Tibial nerve (tissue), 4 donors: ENCODE data around the gene BLID. TPM values are rescaled to one million over a fixed set of nuclear protein-coding genes. Genes with fewer than 3 reads are reported as not detected.

Experiments used
- DNase-seq, 2 donors: peaks; one replicate each; pipeline ENCODE4 v3.0.0-alpha.2; 2019; ENCODE audit warnings: low spot score in 2 of 2
- H3K27ac ChIP-seq, 4 donors: fragments of 200-600 bp; sonication (generic) in 3 of 4; one replicate each; pipeline ENCODE4 v1.5.1; 2017 to 2019; ENCODE audit warnings: mild to moderate bottlenecking in 1 of 4
- H3K27me3 ChIP-seq, 2 donors: fragments of 200-600 bp; sonication (generic) in 1 of 2; one replicate each; pipeline versions ENCODE4 v1.5.1 to v1.6.0; 2017 to 2019
- H3K36me3 ChIP-seq, 3 donors: fragments of 200-600 bp; sonication (generic); one replicate each; pipeline ENCODE4 v1.5.1; 2018 to 2019
- H3K4me1 ChIP-seq, 4 donors: fragments of 200-600 bp; sonication (generic) in 3 of 4; one replicate each; pipeline ENCODE4 v1.5.1; 2017 to 2019
- H3K4me3 ChIP-seq, 4 donors: fragments of 200-600 bp; sonication (generic) in 3 of 4; one replicate each; pipeline ENCODE4 v1.5.1; 2017 to 2019; ENCODE audit warnings: mild to moderate bottlenecking in 1 of 4, moderate library complexity in 1 of 4
- H3K9me3 ChIP-seq, 4 donors: fragments of 200-600 bp; sonication (generic) in 3 of 4; one replicate each; pipeline ENCODE4 v1.5.1; 2017 to 2019
- EP300 ChIP-seq, 2 donors: sonication (generic); formaldehyde crosslinking; IDR thresholded peaks; one replicate each; pipeline ENCODE4 v1.6.1; 2017; ENCODE audit warnings: antibody characterized with exemption in 2 of 2, mild to moderate bottlenecking in 1 of 2
- POLR2A ChIP-seq, 2 donors: fragments of 450-650 bp; IDR thresholded peaks; one replicate each; pipeline ENCODE4 v1.6.1; 2017; ENCODE audit warnings: antibody characterized with exemption in 2 of 2, mild to moderate bottlenecking in 2 of 2, moderate library complexity in 2 of 2
- WGBS, 2 donors: methylation state at CpG; one replicate each; pipeline ENCODE4 v1.1.5; 2018; 5-methylcytosine and 5-hydroxymethylcytosine counted together
- total RNA-seq, 4 donors: library from RNA; depleted of rRNA; stranded (reverse); fragments of >200 nt; gene quantifications; one replicate each; pipeline ENCODE4 v1.1.0, GENCODE V29; 2016
- TF ChIP-seq, protein P1 (sequence below), 5 experiments: fragments of 200-600 bp in 3 of 5; fragments of 450-650 bp in 2 of 5; sonication (generic) in 3 of 5; IDR thresholded peaks; one replicate each; pipeline ENCODE4 v1.5.1; 2016 to 2019; ENCODE audit warnings: antibody characterized with exemption in 5 of 5, mild to moderate bottlenecking in 3 of 5, moderate library complexity in 2 of 5

Gene BLID
- total RNA-seq, 4 donors from 2014 or later, result 1.7 to 7.0 (median 4.8) TPM

DNA sequence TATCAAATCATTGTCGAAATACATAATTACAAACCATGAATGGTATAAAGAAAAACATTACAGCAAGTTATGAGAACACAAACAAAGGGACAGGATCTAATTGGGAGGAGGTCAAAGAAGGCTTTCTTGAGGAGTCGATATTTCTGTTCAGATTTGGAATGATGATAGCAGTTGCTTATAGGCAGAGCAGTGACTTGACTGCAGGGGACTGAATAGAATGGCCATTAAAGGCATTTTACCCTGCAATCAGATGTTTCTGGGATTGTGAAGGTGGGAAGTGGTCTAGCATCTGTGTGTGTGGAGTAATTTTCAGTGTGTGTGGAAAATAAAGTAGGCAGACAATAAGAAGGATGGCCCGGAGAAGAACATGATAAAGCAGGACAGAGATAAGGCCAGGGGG is 41.0 kb downstream of the BLID start:
- WGBS, 2 donors, result 63 to 66% methylated on average over 3 of the region's 3 CpGs
- Histone ChIP-seq H3K9me3 (no peaks in the 10 kb centered on the region), H3K36me3 (no peaks in the 10 kb centered on the region), H3K4me3 (no peak overlapping the region), H3K27ac (no peak overlapping the region), H3K27me3 (no peaks in the 10 kb centered on the region), H3K4me1 (peaks cover 0 to 23% (median 3%) of the 10 kb centered on the region in 4 donors)
- no peak for DNase-seq
- TF ChIP-seq EP300 (IDR thresholded peaks at IDR 0.05) (no peak), POLR2A (IDR thresholded peaks at IDR 0.05) (no peak)
- TF ChIP-seq, protein P1, sequence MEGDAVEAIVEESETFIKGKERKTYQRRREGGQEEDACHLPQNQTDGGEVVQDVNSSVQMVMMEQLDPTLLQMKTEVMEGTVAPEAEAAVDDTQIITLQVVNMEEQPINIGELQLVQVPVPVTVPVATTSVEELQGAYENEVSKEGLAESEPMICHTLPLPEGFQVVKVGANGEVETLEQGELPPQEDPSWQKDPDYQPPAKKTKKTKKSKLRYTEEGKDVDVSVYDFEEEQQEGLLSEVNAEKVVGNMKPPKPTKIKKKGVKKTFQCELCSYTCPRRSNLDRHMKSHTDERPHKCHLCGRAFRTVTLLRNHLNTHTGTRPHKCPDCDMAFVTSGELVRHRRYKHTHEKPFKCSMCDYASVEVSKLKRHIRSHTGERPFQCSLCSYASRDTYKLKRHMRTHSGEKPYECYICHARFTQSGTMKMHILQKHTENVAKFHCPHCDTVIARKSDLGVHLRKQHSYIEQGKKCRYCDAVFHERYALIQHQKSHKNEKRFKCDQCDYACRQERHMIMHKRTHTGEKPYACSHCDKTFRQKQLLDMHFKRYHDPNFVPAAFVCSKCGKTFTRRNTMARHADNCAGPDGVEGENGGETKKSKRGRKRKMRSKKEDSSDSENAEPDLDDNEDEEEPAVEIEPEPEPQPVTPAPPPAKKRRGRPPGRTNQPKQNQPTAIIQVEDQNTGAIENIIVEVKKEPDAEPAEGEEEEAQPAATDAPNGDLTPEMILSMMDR (IDR thresholded peaks at IDR 0.05), result no peak

DNA sequence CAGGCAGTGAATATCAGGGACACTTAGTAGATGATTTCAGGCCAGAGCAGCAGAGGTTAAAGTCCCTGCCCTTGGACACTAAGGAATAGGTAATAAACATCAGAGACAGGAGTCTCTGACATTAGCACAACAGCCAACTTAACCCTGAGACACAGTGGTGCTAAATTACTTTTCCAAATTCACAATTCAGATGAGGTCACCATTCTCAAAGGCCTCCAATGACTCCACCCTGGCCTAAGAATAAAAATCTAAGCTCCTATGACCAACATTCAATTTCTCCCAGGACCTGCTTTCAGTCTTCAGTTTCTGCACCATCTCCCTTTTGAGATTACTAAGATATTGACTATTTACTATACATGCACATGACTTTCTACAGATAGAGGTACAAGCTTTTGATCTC is 42.0 kb downstream of the BLID start:
- TF ChIP-seq EP300 (IDR thresholded peaks at IDR 0.05) (no peak), POLR2A (IDR thresholded peaks at IDR 0.05) (no peak)
- TF ChIP-seq, protein P1 (IDR thresholded peaks at IDR 0.05), result no peak
- H3K4me1 ChIP-seq, result peaks cover 0 to 32% (median 7%) of the 10 kb centered on the region in 4 donors
- H3K9me3 ChIP-seq, result no peaks in the 10 kb centered on the region
- H3K27ac ChIP-seq, result no peak overlapping the region
- no peaks in the 10 kb centered on the region for H3K36me3 ChIP-seq
- DNase-seq, result no peak
- no peak overlapping the region for H3K4me3 ChIP-seq
- H3K27me3 ChIP-seq, result no peaks in the 10 kb centered on the region

DNA sequence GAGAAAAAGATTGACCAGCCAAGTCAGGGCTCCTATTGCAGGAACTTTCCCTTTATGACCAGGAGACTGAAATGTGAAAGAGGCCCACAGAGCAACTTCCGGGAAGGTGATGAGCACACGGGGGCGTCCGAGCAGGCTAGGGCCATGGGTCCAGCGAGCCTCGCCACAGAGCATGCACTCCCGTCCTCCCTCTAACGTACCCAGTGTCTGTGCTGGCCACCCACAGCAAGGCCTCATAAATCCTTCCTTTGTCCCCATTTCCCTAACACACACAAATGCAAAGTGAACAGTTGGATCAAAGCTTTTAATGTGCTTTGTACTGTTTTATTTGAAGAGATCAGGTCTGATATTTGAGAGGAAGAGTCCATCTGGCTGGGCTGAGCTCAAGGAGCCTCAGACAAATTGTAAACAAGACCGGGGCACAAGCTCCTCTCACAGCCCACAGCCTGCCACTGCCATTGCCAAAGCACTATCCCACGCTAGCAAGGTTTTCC is 44.3 kb downstream of the BLID start:
- H3K27ac ChIP-seq, result peak overlapping the region; percentile 37 to 80 (median 76)
- H3K4me1 ChIP-seq, result peaks cover 0 to 47% (median 8%) of the 10 kb centered on the region in 4 donors
- TF ChIP-seq, protein P1 (IDR thresholded peaks at IDR 0.05), result no peak
- TF ChIP-seq EP300 (IDR thresholded peaks at IDR 0.05) (no peak), POLR2A (IDR thresholded peaks at IDR 0.05) (no peak)
- H3K4me3 ChIP-seq, result no peak overlapping the region
- no peaks in the 10 kb centered on the region for H3K36me3 ChIP-seq
- DNase-seq, result no peak
- no peaks in the 10 kb centered on the region for H3K27me3 ChIP-seq
- H3K9me3 ChIP-seq, result no peaks in the 10 kb centered on the region
- 43 to 47% methylated on average over 10 of the region's 10 CpGs for WGBS, 2 donors

DNA sequence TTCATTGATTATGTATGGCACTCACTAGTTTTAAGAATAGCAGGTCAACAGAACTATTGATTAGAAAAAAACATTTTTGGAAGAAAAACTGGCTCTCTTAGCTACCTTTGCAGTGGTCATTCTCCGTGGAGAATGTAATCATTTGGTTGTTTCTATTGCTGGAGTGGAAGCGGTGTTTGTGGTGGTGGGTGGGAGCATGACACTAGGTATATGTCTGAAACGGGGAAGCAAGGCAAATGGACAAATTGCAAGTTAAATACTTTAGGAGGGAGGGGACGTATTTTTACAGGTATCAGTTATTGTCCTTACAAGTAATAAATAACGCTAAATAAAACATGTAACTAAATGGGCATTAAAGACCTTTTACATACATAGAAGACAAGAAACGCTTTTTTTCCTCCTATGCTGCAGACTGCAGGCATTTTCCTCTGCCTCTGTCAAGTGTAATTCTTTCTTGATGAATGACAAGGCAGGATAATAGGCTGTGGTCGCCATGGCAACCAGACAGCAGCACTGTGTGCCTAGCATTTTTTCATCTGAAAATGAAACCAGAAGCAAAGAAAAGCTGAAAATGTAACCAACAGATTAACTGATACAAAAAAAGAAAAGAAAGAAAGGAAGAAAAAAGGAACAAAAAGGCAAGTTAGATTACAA is 46.2 kb downstream of the BLID start:
- Histone ChIP-seq H3K4me1 (peaks cover 0 to 47% (median 8%) of the 10 kb centered on the region in 4 donors), H3K27ac (peak overlapping the region; percentile 46 to 80 (median 76)), H3K9me3 (peaks cover 0 to 6% (median 0%) of the 10 kb centered on the region in 4 donors), H3K27me3 (no peaks in the 10 kb centered on the region), H3K36me3 (peaks cover 0 to 6% (median 0%) of the 10 kb centered on the region in 3 donors), H3K4me3 (no peak overlapping the region)
- WGBS, 2 donors, result 25 to 33% methylated on average over 7 of the region's 7 CpGs
- no peak for TF ChIP-seq POLR2A (IDR thresholded peaks at IDR 0.05)
- TF ChIP-seq EP300 (IDR thresholded peaks at IDR 0.05), result peak in 1 of 2 donors; percentile 58
- TF ChIP-seq, protein P1 (IDR thresholded peaks at IDR 0.05), result no peak
- DNase-seq, result peak; percentile 65 to 72

DNA sequence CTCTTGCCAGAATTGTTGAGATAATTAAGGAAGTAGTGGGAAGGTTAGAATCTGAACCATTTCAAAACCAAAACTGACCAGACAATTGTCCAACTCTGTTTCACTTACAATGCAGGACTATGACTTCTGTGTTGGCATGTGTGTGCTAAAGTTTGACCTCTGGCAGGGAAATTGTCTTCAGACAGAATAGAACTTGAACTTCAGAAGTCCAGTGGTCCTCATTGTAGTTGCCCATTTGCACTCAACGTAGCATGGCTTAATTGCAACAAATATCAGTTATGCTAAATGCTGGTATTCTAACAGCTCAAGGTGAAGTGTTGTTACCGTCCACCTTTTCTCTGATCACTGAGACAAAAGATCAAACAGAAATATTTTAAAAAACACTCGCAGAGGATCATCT is 47.2 kb downstream of the BLID start:
- no peak for DNase-seq
- Histone ChIP-seq H3K4me3 (no peak overlapping the region), H3K27me3 (no peaks in the 10 kb centered on the region), H3K4me1 (peaks cover 0 to 47% (median 8%) of the 10 kb centered on the region in 4 donors), H3K9me3 (peaks cover 0 to 6% (median 0%) of the 10 kb centered on the region in 4 donors), H3K27ac (peak overlapping the region in 2 of 4 donors; percentile 67 to 68), H3K36me3 (peaks cover 0 to 6% (median 0%) of the 10 kb centered on the region in 3 donors)
- no peak for TF ChIP-seq POLR2A (IDR thresholded peaks at IDR 0.05)
- TF ChIP-seq, protein P1 (IDR thresholded peaks at IDR 0.05), result no peak
- no peak for TF ChIP-seq EP300 (IDR thresholded peaks at IDR 0.05)
- whole genome bisulfite sequencing, 2 donors, result 53 to 57% methylated on average over 3 of the region's 3 CpGs
